ENCODE data around the gene IL36A. TPM values are rescaled to one million over a fixed set of nuclear protein-coding genes. Genes with fewer than 3 reads are reported as not detected.

The IL36A gene
- total RNA-seq, 1 experiment from 2014 or later = not detected

DNA sequence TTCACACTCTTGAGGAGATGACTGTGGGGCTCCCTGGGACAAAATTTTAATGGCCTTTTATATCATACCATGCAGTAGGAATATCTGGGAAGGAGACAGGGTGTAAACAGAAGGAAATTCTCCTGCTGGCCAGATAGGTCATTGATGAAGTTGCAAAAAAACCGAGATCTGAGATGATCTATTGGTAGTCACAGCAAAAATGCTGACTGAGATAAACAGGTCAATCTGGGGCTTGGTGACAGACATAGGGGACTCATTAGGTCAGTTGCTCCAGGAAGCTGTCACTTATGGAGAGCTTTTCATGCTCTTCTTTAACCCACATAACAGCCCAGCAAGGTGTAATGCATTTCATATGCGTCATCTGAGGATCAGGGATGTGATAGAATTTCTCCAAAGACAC lies 2.6 kb upstream of the IL36A start:
- Mint-ChIP-seq H3K27ac (ENCODE audit: unreplicated experiment) (no peak overlapping the region), H3K4me3 (ENCODE audit: low read depth, unreplicated experiment) (no peak overlapping the region), H3K4me1 (ENCODE audit: low read depth, unreplicated experiment) (no peaks in the 10 kb centered on the region), H3K27me3 (ENCODE audit: unreplicated experiment) (peaks cover 8% of the 10 kb centered on the region), H3K36me3 (ENCODE audit: insufficient read depth, unreplicated experiment) (no peaks in the 10 kb centered on the region), H3K9me3 (ENCODE audit: low read depth, unreplicated experiment) (peaks cover 9% of the 10 kb centered on the region)
- no peak for DNase-seq
- no peak for TF ChIP-seq CTCF (IDR thresholded peaks at IDR 0.05; ENCODE audit: unreplicated experiment)
- CTCF ChIA-PET = no interaction called here
- intact Hi-C loops (cut with micrococcal nuclease; ENCODE audit: unreplicated experiment) = no loop called here
- no TSS peak for BruUV-seq (replicated peaks)

- no peak for DNase-seq
- Mint-ChIP-seq H3K27me3 (ENCODE audit: unreplicated experiment) (no peaks in the 10 kb centered on the region), H3K36me3 (ENCODE audit: insufficient read depth, unreplicated experiment) (no peaks in the 10 kb centered on the region), H3K4me1 (ENCODE audit: low read depth, unreplicated experiment) (no peaks in the 10 kb centered on the region), H3K9me3 (ENCODE audit: low read depth, unreplicated experiment) (no peaks in the 10 kb centered on the region), H3K27ac (ENCODE audit: unreplicated experiment) (no peak overlapping the region), H3K4me3 (ENCODE audit: low read depth, unreplicated experiment) (no peak overlapping the region)
- intact Hi-C loops (cut with micrococcal nuclease; ENCODE audit: unreplicated experiment) = no loop called here
- BruUV-seq (replicated peaks) = no TSS peak
- CTCF ChIA-PET = no interaction called here
- no peak for TF ChIP-seq CTCF (IDR thresholded peaks at IDR 0.05; ENCODE audit: unreplicated experiment)
Measured at GRCh38 chr2:113007250-113007649, 2.0 kb downstream of the IL36A start.

GRCh38 chr2:113009622-113010021 lies 4.4 kb downstream of the IL36A start:
- TF ChIP-seq CTCF (IDR thresholded peaks at IDR 0.05; ENCODE audit: unreplicated experiment) = no peak
- no TSS peak for BruUV-seq (replicated peaks)
- DNase-seq = no peak
- Mint-ChIP-seq H3K27ac (ENCODE audit: unreplicated experiment) (no peak overlapping the region), H3K9me3 (ENCODE audit: low read depth, unreplicated experiment) (no peaks in the 10 kb centered on the region), H3K4me1 (ENCODE audit: low read depth, unreplicated experiment) (peaks cover 6% of the 10 kb centered on the region), H3K4me3 (ENCODE audit: low read depth, unreplicated experiment) (no peak overlapping the region), H3K27me3 (ENCODE audit: unreplicated experiment) (no peaks in the 10 kb centered on the region), H3K36me3 (ENCODE audit: insufficient read depth, unreplicated experiment) (peaks cover 4% of the 10 kb centered on the region)
- intact Hi-C loops (cut with micrococcal nuclease; ENCODE audit: unreplicated experiment) = no loop called here
- CTCF ChIA-PET = interaction anchor here (0.6 kb wide), 1 partner anchor 386 kb away, joined by 3 read pairs; no protein-coding TSS in a partner anchor

- Mint-ChIP-seq H3K27ac (ENCODE audit: unreplicated experiment) (no peak overlapping the region), H3K9me3 (ENCODE audit: low read depth, unreplicated experiment) (no peaks in the 10 kb centered on the region), H3K4me3 (ENCODE audit: low read depth, unreplicated experiment) (no peak overlapping the region), H3K27me3 (ENCODE audit: unreplicated experiment) (no peaks in the 10 kb centered on the region), H3K4me1 (ENCODE audit: low read depth, unreplicated experiment) (peaks cover 6% of the 10 kb centered on the region), H3K36me3 (ENCODE audit: insufficient read depth, unreplicated experiment) (peaks cover 4% of the 10 kb centered on the region)
- no peak for TF ChIP-seq CTCF (IDR thresholded peaks at IDR 0.05; ENCODE audit: unreplicated experiment)
- DNase-seq = no peak
- no TSS peak for BruUV-seq (replicated peaks)
- intact Hi-C loops (cut with micrococcal nuclease; ENCODE audit: unreplicated experiment) = no loop called here
- CTCF ChIA-PET = interaction anchor here (0.6 kb wide), 1 partner anchor 386 kb away, joined by 3 read pairs; no protein-coding TSS in a partner anchor
Measured at GRCh38 chr2:113010088-113010487, 4.8 kb downstream of the IL36A start.
